GM12878 (cell line): ENCODE measurements around the gene PTGFRN.

Experiments used
- ELK1 ChIP-seq: IDR thresholded peaks from 2 replicates; pipeline ENCODE4 v1.6.1; 2012; ENCODE audit warnings: low read depth, low read length, improper control_type of control experiment
- EZH2 ChIP-seq: IDR thresholded peaks from 2 replicates; pipeline ENCODE4 v1.6.1; 2012; ENCODE audit warnings: low read depth, mild to moderate bottlenecking, control low read depth, inconsistent platforms, low read length, borderline replicate concordance; ENCODE audit not compliant: control insufficient read depth
- FOXM1 ChIP-seq: IDR thresholded peaks from 2 replicates; pipeline ENCODE4 v1.6.1; 2012; ENCODE audit warnings: low read depth, mild to moderate bottlenecking, inconsistent platforms, low read length, moderate library complexity
- IKZF2 ChIP-seq, 2 experiments: fragments of 450-650 bp; IDR thresholded peaks; 2 replicates each; pipeline ENCODE4 v1.6.1; 2017; ENCODE audit warnings: mild to moderate bottlenecking in 2 of 2, moderate library complexity in 2 of 2
- POLR2A ChIP-seq: IDR thresholded peaks from 2 replicates; pipeline ENCODE4 v1.6.1; 2011; ENCODE audit warnings: low read depth, mild to moderate bottlenecking, low read length
- POLR2AphosphoS5 ChIP-seq: IDR thresholded peaks from 2 replicates; pipeline ENCODE4 v1.6.1; 2011; ENCODE audit warnings: mild to moderate bottlenecking, low read length, inconsistent platforms
- RAD51 ChIP-seq: fragments of 450-650 bp; IDR thresholded peaks from 2 replicates; pipeline ENCODE4 v1.6.1; 2016; ENCODE audit warnings: moderate library complexity, mild to moderate bottlenecking, inconsistent platforms
- RB1 ChIP-seq: fragments of 450-650 bp; formaldehyde crosslinking; IDR thresholded peaks from 2 replicates; pipeline ENCODE4 v1.6.1; 2017; ENCODE audit warnings: mild to moderate bottlenecking, borderline replicate concordance
- TAF1 ChIP-seq: IDR thresholded peaks from 2 replicates; pipeline ENCODE4 v1.6.1; 2011; ENCODE audit warnings: mild to moderate bottlenecking, low read depth, low read length, borderline replicate concordance
- ZBED1 ChIP-seq: IDR thresholded peaks from 2 replicates; pipeline ENCODE4 v1.6.1; 2016; ENCODE audit warnings: borderline replicate concordance
- TF ChIP-seq, protein P1 (sequence below), 3 experiments: IDR thresholded peaks in 2 of 3; conservative IDR thresholded peaks in 1 of 3; 2 replicates each; pipeline ENCODE4 v1.5.1; 2011; ENCODE audit warnings: low read depth in 3 of 3, low read length in 3 of 3, mild to moderate bottlenecking in 3 of 3, control low read depth in 2 of 3, moderate library complexity in 2 of 3, inconsistent platforms in 1 of 3, mixed read lengths in 1 of 3; ENCODE audit not compliant: control insufficient read depth in 2 of 3, insufficient read depth in 1 of 3; ENCODE audit errors: extremely low read depth in 1 of 3

GRCh38 chr1:116868385-116868784 lies 41.3 kb upstream of the PTGFRN start:
- no peak for TF ChIP-seq ZBED1
- TF ChIP-seq ELK1 = no peak
- TF ChIP-seq, protein P1, sequence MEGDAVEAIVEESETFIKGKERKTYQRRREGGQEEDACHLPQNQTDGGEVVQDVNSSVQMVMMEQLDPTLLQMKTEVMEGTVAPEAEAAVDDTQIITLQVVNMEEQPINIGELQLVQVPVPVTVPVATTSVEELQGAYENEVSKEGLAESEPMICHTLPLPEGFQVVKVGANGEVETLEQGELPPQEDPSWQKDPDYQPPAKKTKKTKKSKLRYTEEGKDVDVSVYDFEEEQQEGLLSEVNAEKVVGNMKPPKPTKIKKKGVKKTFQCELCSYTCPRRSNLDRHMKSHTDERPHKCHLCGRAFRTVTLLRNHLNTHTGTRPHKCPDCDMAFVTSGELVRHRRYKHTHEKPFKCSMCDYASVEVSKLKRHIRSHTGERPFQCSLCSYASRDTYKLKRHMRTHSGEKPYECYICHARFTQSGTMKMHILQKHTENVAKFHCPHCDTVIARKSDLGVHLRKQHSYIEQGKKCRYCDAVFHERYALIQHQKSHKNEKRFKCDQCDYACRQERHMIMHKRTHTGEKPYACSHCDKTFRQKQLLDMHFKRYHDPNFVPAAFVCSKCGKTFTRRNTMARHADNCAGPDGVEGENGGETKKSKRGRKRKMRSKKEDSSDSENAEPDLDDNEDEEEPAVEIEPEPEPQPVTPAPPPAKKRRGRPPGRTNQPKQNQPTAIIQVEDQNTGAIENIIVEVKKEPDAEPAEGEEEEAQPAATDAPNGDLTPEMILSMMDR (IDR thresholded peaks at IDR 0.05 in 2 of 3, conservative IDR thresholded peaks at IDR 0.05 in 1 of 3; ENCODE audit: control insufficient read depth in 2 of 3, extremely low read depth in 1 of 3, insufficient read depth in 1 of 3, low read depth in 3 of 3, low read length in 3 of 3) = no peak
- TF ChIP-seq EZH2 = no peak
- no peak for TF ChIP-seq POLR2A
- TF ChIP-seq TAF1 = no peak
- no peak for TF ChIP-seq FOXM1
- TF ChIP-seq IKZF2 (IDR thresholded peaks at IDR 0.05) = no peak
- no peak for TF ChIP-seq RAD51
- no peak for TF ChIP-seq RB1
- no peak for TF ChIP-seq POLR2AphosphoS5
